Measurements from ENCODE around the gene PLEKHM3. TPM values are rescaled to one million over a fixed set of nuclear protein-coding genes. Genes with fewer than 3 reads are reported as not detected.

Gene PLEKHM3
- total RNA-seq, 1 experiment from 2014 or later, result 9.3 TPM

DNA sequence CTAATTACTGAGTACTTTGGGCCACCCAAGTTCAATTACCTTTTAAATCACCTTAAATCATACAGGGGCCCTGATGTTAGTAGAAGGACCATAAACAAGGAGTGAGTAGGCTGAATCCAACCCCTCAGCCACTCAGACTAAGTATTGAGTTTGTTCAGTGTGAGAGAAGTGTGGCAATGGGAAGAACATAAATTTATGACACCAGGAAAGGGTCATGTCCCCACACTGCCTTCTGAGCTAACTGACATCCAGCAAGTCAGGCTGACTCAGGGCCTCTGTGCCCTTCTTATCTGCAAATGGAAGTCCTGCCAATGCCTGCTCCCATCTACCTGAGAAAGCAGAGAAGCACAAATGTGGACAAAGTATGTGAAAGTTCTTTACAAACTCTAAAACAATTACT, 12.9 kb downstream of the PLEKHM3 start:
- DNase-seq, result no peak
- Histone ChIP-seq H3K9me3 (no peaks in the 10 kb centered on the region), H3K4me3 (ENCODE audit: low read depth, low read length) (no peak overlapping the region), H3K36me3 (ENCODE audit: control insufficient read depth, insufficient read depth, low read length) (no peaks in the 10 kb centered on the region), H3K27me3 (replicated peaks; ENCODE audit: control insufficient read depth, insufficient read depth, low read length) (no peaks in the 10 kb centered on the region), H3K4me1 (peaks cover 43% of the 10 kb centered on the region)
- peaks cover 6% of the 10 kb centered on the region for H3K4me1 Mint-ChIP-seq (ENCODE audit: low read depth, unreplicated experiment)
- no peaks in the 10 kb centered on the region for H3K27me3 Mint-ChIP-seq (ENCODE audit: insufficient read depth, unreplicated experiment)
- no peaks in the 10 kb centered on the region for H3K36me3 Mint-ChIP-seq (ENCODE audit: insufficient read depth, unreplicated experiment)
- no peaks in the 10 kb centered on the region for H3K9me3 Mint-ChIP-seq (ENCODE audit: unreplicated experiment)
- TF ChIP-seq, protein P1, sequence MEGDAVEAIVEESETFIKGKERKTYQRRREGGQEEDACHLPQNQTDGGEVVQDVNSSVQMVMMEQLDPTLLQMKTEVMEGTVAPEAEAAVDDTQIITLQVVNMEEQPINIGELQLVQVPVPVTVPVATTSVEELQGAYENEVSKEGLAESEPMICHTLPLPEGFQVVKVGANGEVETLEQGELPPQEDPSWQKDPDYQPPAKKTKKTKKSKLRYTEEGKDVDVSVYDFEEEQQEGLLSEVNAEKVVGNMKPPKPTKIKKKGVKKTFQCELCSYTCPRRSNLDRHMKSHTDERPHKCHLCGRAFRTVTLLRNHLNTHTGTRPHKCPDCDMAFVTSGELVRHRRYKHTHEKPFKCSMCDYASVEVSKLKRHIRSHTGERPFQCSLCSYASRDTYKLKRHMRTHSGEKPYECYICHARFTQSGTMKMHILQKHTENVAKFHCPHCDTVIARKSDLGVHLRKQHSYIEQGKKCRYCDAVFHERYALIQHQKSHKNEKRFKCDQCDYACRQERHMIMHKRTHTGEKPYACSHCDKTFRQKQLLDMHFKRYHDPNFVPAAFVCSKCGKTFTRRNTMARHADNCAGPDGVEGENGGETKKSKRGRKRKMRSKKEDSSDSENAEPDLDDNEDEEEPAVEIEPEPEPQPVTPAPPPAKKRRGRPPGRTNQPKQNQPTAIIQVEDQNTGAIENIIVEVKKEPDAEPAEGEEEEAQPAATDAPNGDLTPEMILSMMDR (IDR thresholded peaks at IDR 0.05; ENCODE audit: insufficient read depth in 1 of 2, low read depth in 1 of 2, low read length in 1 of 2, severe bottlenecking in 1 of 2, unreplicated experiment in 1 of 2), result no peak
- BruUV-seq (replicated peaks), result no TSS peak
- intact Hi-C loops (cut with micrococcal nuclease; ENCODE audit: unreplicated experiment), result no loop called here
- no peak overlapping the region for H3K27ac Mint-ChIP-seq (ENCODE audit: unreplicated experiment)
- ChIA-PET CTCF (no interaction called here), POLR2A (no interaction called here)
- H3K4me3 Mint-ChIP-seq (ENCODE audit: unreplicated experiment), result no peak overlapping the region

DNA sequence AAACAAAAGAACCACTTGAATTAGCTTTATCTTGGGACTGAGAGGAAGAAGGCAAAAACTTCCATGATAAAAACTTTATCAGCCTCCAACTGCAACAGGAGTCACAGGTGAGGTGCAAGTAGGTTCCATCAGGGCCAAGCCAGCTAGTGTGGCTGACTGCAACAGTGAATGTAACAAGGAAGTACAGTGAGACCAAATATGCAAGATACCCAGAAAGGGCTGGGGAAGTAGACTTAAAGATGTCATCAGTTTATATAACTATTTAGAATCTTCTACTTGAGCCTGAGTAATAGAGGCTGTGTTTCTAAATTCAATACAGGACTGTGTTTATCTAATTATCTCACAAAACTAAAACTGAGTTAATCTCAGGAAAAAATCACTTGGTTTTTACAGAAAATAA, 14.8 kb downstream of the PLEKHM3 start:
- Histone ChIP-seq H3K4me3 (ENCODE audit: low read depth, low read length) (no peak overlapping the region), H3K9me3 (no peaks in the 10 kb centered on the region), H3K36me3 (ENCODE audit: control insufficient read depth, insufficient read depth, low read length) (no peaks in the 10 kb centered on the region), H3K4me1 (peaks cover 35% of the 10 kb centered on the region), H3K27me3 (replicated peaks; ENCODE audit: control insufficient read depth, insufficient read depth, low read length) (no peaks in the 10 kb centered on the region)
- Mint-ChIP-seq H3K36me3 (ENCODE audit: insufficient read depth, unreplicated experiment) (no peaks in the 10 kb centered on the region), H3K4me1 (ENCODE audit: low read depth, unreplicated experiment) (peaks cover 6% of the 10 kb centered on the region), H3K4me3 (ENCODE audit: unreplicated experiment) (no peak overlapping the region), H3K27ac (ENCODE audit: unreplicated experiment) (no peak overlapping the region), H3K27me3 (ENCODE audit: insufficient read depth, unreplicated experiment) (no peaks in the 10 kb centered on the region), H3K9me3 (ENCODE audit: unreplicated experiment) (no peaks in the 10 kb centered on the region)
- TF ChIP-seq, protein P1 (IDR thresholded peaks at IDR 0.05; ENCODE audit: insufficient read depth in 1 of 2, low read depth in 1 of 2, low read length in 1 of 2, severe bottlenecking in 1 of 2, unreplicated experiment in 1 of 2), result no peak
- ChIA-PET POLR2A (no interaction called here), CTCF (no interaction called here)
- no peak for DNase-seq
- no TSS peak for BruUV-seq (replicated peaks)
- intact Hi-C loops (cut with micrococcal nuclease; ENCODE audit: unreplicated experiment), result no loop called here

DNA sequence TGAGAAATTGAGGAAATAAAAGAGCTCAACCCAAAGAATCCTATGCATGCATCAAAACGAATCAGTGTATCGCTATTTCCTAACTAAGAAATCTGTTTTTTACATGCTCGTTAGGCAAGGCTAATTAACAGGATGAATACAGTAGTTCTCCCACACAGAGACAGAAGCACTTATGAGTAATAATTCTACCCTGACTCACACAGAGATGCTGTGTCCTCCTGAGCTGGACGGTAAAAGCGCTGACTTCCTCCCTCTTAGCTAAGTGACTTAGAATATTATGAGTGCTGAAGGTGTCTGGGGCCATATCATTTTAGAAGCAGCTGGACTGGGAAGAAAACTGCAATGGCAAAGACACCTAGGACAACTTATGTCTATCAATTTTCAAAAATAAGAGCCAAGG, 18.5 kb downstream of the PLEKHM3 start:
- intact Hi-C loops (cut with micrococcal nuclease; ENCODE audit: unreplicated experiment), result no loop called here
- Mint-ChIP-seq H3K27me3 (ENCODE audit: insufficient read depth, unreplicated experiment) (no peaks in the 10 kb centered on the region), H3K9me3 (ENCODE audit: unreplicated experiment) (no peaks in the 10 kb centered on the region), H3K4me3 (ENCODE audit: unreplicated experiment) (no peak overlapping the region), H3K27ac (ENCODE audit: unreplicated experiment) (no peak overlapping the region), H3K4me1 (ENCODE audit: low read depth, unreplicated experiment) (no peaks in the 10 kb centered on the region), H3K36me3 (ENCODE audit: insufficient read depth, unreplicated experiment) (no peaks in the 10 kb centered on the region)
- Histone ChIP-seq H3K4me3 (ENCODE audit: low read depth, low read length) (no peak overlapping the region), H3K9me3 (no peaks in the 10 kb centered on the region), H3K36me3 (ENCODE audit: control insufficient read depth, insufficient read depth, low read length) (no peaks in the 10 kb centered on the region), H3K27me3 (replicated peaks; ENCODE audit: control insufficient read depth, insufficient read depth, low read length) (no peaks in the 10 kb centered on the region), H3K4me1 (peaks cover 8% of the 10 kb centered on the region; the same call in 1 of the 2 replicates)
- no TSS peak for BruUV-seq (replicated peaks)
- ChIA-PET CTCF (interaction anchor here (1.2 to 1.4 kb wide), 2 partner anchors 9 to 34 kb away, joined by 3 to 4 read pairs; no protein-coding TSS in a partner anchor), POLR2A (no interaction called here)
- TF ChIP-seq, protein P1 (IDR thresholded peaks at IDR 0.05; ENCODE audit: insufficient read depth in 1 of 2, low read depth in 1 of 2, low read length in 1 of 2, severe bottlenecking in 1 of 2, unreplicated experiment in 1 of 2), result no peak
- DNase-seq, result no peak
